Measurements from ENCODE around the gene GTF2F2.
"Not testable (repeated sequence)": the region's sequence is repeated elsewhere in the genome, so short reads cannot be mapped to it uniquely, and the experiment has no call there.

GTF2F2 gene

GRCh38 chr13:45215392-45216077, 95.2 kb downstream of the GTF2F2 start:
- DNase-seq (ENCODE audit: low read depth) = no peak

- no peak for DNase-seq (ENCODE audit: low read depth)
These were observed 95.9 kb downstream of the GTF2F2 start for GRCh38 chr13:45216193-45216592.

- no peak for DNase-seq (ENCODE audit: low read depth)
These were observed 98.4 kb downstream of the GTF2F2 start for GRCh38 chr13:45218689-45219088.

GRCh38 chr13:45219123-45219891, 99.0 kb downstream of the GTF2F2 start:
- DNase-seq (ENCODE audit: low read depth) = no peak

GRCh38 chr13:45219938-45220375, 99.6 kb downstream of the GTF2F2 start:
- DNase-seq (ENCODE audit: low read depth) = no peak

GRCh38 chr13:45220403-45220802, 100.1 kb downstream of the GTF2F2 start:
- no peak for DNase-seq (ENCODE audit: low read depth)

- no peak for DNase-seq (ENCODE audit: low read depth)
These were observed 102.2 kb downstream of the GTF2F2 start for GRCh38 chr13:45222516-45222915.

GRCh38 chr13:45222919-45223318, 102.6 kb downstream of the GTF2F2 start:
- DNase-seq (ENCODE audit: low read depth) = no peak

- no peak for DNase-seq (ENCODE audit: low read depth)
These were observed 103.9 kb downstream of the GTF2F2 start for GRCh38 chr13:45224176-45224575.

- no peak for DNase-seq (ENCODE audit: low read depth)
These were observed 105.1 kb downstream of the GTF2F2 start for GRCh38 chr13:45225370-45225769.

- DNase-seq (ENCODE audit: low read depth) = no peak
These were observed 105.7 kb downstream of the GTF2F2 start for GRCh38 chr13:45226024-45226423.

- DNase-seq (ENCODE audit: low read depth) = no peak
These were observed 107.7 kb downstream of the GTF2F2 start for GRCh38 chr13:45228002-45228401.

- no peak for DNase-seq (ENCODE audit: low read depth)
These were observed 108.9 kb downstream of the GTF2F2 start for GRCh38 chr13:45229172-45229571.

GRCh38 chr13:45231305-45231704, 111.0 kb downstream of the GTF2F2 start:
- DNase-seq (ENCODE audit: low read depth) = no peak

- DNase-seq (ENCODE audit: low read depth) = no peak
These were observed 111.4 kb downstream of the GTF2F2 start for GRCh38 chr13:45231722-45232121.

- DNase-seq (ENCODE audit: low read depth) = no peak
These were observed 112.3 kb downstream of the GTF2F2 start for GRCh38 chr13:45232591-45232990.

- no peak for DNase-seq (ENCODE audit: low read depth)
These were observed 118.9 kb downstream of the GTF2F2 start for GRCh38 chr13:45238945-45239795.

GRCh38 chr13:45240143-45240542, 119.8 kb downstream of the GTF2F2 start:
- no peak for DNase-seq (ENCODE audit: low read depth)

- DNase-seq (ENCODE audit: low read depth) = no peak
These were observed 121.8 kb downstream of the GTF2F2 start for GRCh38 chr13:45242070-45242469.

- no peak for DNase-seq (ENCODE audit: low read depth)
These were observed 122.2 kb downstream of the GTF2F2 start for GRCh38 chr13:45242524-45242923.

- no peak for DNase-seq (ENCODE audit: low read depth)
These were observed 122.8 kb downstream of the GTF2F2 start for GRCh38 chr13:45243077-45243476.

GRCh38 chr13:45244736-45245135, 124.4 kb downstream of the GTF2F2 start:
- not testable (repeated sequence) for DNase-seq (ENCODE audit: low read depth)

GRCh38 chr13:45249662-45250061, 129.4 kb downstream of the GTF2F2 start:
- no peak for DNase-seq (ENCODE audit: low read depth)

All from stimulated activated CD8-positive, alpha-beta memory T cell treated with anti-CD3 and anti-CD28 coated beads, Interleukin-12 subunit alpha, Interleukin-12 subunit beta, amount 100 ng/mL, for 4 hours (primary cell).